ENCODE data around the gene ZNF670. TPM values are rescaled to one million over a fixed set of nuclear protein-coding genes. Genes with fewer than 3 reads are reported as not detected.

Gene ZNF670
- total and polyA plus RNA-seq, 9 of the 15 experiments (the other 6 are each of a cell fraction or from before 2014, with no cell fraction given) = 7.1 to 23.4 (median 11.8) TPM

GRCh38 chr1:247078258-247079140 is at the start of gene ZNF670 (continued):
- TF ChIP-seq, protein P1, sequence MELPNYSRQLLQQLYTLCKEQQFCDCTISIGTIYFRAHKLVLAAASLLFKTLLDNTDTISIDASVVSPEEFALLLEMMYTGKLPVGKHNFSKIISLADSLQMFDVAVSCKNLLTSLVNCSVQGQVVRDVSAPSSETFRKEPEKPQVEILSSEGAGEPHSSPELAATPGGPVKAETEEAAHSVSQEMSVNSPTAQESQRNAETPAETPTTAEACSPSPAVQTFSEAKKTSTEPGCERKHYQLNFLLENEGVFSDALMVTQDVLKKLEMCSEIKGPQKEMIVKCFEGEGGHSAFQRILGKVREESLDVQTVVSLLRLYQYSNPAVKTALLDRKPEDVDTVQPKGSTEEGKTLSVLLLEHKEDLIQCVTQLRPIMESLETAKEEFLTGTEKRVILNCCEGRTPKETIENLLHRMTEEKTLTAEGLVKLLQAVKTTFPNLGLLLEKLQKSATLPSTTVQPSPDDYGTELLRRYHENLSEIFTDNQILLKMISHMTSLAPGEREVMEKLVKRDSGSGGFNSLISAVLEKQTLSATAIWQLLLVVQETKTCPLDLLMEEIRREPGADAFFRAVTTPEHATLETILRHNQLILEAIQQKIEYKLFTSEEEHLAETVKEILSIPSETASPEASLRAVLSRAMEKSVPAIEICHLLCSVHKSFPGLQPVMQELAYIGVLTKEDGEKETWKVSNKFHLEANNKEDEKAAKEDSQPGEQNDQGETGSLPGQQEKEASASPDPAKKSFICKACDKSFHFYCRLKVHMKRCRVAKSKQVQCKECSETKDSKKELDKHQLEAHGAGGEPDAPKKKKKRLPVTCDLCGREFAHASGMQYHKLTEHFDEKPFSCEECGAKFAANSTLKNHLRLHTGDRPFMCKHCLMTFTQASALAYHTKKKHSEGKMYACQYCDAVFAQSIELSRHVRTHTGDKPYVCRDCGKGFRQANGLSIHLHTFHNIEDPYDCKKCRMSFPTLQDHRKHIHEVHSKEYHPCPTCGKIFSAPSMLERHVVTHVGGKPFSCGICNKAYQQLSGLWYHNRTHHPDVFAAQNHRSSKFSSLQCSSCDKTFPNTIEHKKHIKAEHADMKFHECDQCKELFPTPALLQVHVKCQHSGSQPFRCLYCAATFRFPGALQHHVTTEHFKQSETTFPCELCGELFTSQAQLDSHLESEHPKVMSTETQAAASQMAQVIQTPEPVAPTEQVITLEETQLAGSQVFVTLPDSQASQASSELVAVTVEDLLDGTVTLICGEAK (IDR thresholded peaks at IDR 0.05) = peak; percentile 89
- TF ChIP-seq, protein P1 (CRISPR knock-in tag; IDR thresholded peaks at IDR 0.05) = no peak
- TF ChIP-seq PREB (CRISPR knock-in tag; IDR thresholded peaks at IDR 0.05) (peak; percentile 96; the same call in 1 of the 2 replicates), ZNF764 (CRISPR knock-in tag; IDR thresholded peaks at IDR 0.05; ENCODE audit: low read depth) (no peak), TBP (optimal IDR thresholded peaks at IDR 0.05; ENCODE audit: low read depth, low read length) (peak; percentile 93), ILF3 (IDR thresholded peaks at IDR 0.05; ENCODE audit: borderline replicate concordance) (no peak), TAF7 (tag; IDR thresholded peaks at IDR 0.05) (peak; percentile 83), ZNF395 (CRISPR knock-in tag; IDR thresholded peaks at IDR 0.05) (no peak), RBM14 (IDR thresholded peaks at IDR 0.05; ENCODE audit: borderline replicate concordance, insufficient read depth, low read depth, low read length) (no peak), ZNF143 (CRISPR knock-in tag; IDR thresholded peaks at IDR 0.05) (no peak), ZNF699 (CRISPR knock-in tag; IDR thresholded peaks at IDR 0.05; ENCODE audit: insufficient replicate concordance) (no peak), ZNF239 (CRISPR knock-in tag; IDR thresholded peaks at IDR 0.05) (no peak; the same call in 1 of the 2 replicates), KLF10 (CRISPR knock-in tag; IDR thresholded peaks at IDR 0.05) (no peak)
- TF ChIP-seq, protein P2, sequence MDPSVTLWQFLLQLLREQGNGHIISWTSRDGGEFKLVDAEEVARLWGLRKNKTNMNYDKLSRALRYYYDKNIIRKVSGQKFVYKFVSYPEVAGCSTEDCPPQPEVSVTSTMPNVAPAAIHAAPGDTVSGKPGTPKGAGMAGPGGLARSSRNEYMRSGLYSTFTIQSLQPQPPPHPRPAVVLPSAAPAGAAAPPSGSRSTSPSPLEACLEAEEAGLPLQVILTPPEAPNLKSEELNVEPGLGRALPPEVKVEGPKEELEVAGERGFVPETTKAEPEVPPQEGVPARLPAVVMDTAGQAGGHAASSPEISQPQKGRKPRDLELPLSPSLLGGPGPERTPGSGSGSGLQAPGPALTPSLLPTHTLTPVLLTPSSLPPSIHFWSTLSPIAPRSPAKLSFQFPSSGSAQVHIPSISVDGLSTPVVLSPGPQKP (CRISPR knock-in tag; IDR thresholded peaks at IDR 0.05) = no peak

All from K562 (cell line).